Activated T-helper 2 cell treated with anti-CD3 and anti-CD28 coated beads, Interferon-gamma antibody, Interleukin-2, Interleukin-4, amounts not matched to agents 10 μg/mL and 5 μg/mL and 100 μg/mL, durations not matched to agents 14 hours and 24 hours and 36 hours (primary cell): ENCODE results near the gene SNTB2. TPM values are rescaled to one million over a fixed set of nuclear protein-coding genes. Genes with fewer than 3 reads are reported as not detected.
A peak's percentile ranks its signal among the peaks of the same experiment; 100 is the strongest.

Experiments
- DNase-seq: peaks from one replicate; pipeline ENCODE4 v3.0.0; 2021; ENCODE audit warnings: low spot score
- H3K27ac Mint-ChIP-seq: one replicate; pipeline ENCODE4 v1.8.0; 2021; ENCODE audit warnings: mixed read lengths
- H3K27me3 Mint-ChIP-seq: one replicate; pipeline ENCODE4 v1.8.0; 2021; ENCODE audit warnings: low read depth, mixed read lengths
- H3K36me3 Mint-ChIP-seq: one replicate; pipeline ENCODE4 v1.8.0; 2021; ENCODE audit warnings: low read depth, mixed read lengths
- H3K4me1 Mint-ChIP-seq: one replicate; pipeline ENCODE4 v1.8.0; 2021; ENCODE audit warnings: low read depth, mixed read lengths
- H3K4me3 Mint-ChIP-seq: one replicate; pipeline ENCODE4 v1.8.0; 2021; ENCODE audit warnings: low read depth, mild to moderate bottlenecking, moderate library complexity, mixed read lengths
- H3K9me3 Mint-ChIP-seq: one replicate; pipeline ENCODE4 v1.8.0; 2021; ENCODE audit warnings: mixed read lengths
- intact Hi-C: fragments of 100-400 bp; cut with micrococcal nuclease; formaldehyde crosslinking; loops from one replicate; pipeline ENCODE4 v1.15.1; 2023
- total RNA-seq: library from RNA; stranded (reverse); gene quantifications from 2 replicates; pipeline ENCODE4 v1.2.3, GENCODE V29; 2022

The SNTB2 gene
- total RNA-seq, 1 donor from 2014 or later, result 30.4 TPM

DNA sequence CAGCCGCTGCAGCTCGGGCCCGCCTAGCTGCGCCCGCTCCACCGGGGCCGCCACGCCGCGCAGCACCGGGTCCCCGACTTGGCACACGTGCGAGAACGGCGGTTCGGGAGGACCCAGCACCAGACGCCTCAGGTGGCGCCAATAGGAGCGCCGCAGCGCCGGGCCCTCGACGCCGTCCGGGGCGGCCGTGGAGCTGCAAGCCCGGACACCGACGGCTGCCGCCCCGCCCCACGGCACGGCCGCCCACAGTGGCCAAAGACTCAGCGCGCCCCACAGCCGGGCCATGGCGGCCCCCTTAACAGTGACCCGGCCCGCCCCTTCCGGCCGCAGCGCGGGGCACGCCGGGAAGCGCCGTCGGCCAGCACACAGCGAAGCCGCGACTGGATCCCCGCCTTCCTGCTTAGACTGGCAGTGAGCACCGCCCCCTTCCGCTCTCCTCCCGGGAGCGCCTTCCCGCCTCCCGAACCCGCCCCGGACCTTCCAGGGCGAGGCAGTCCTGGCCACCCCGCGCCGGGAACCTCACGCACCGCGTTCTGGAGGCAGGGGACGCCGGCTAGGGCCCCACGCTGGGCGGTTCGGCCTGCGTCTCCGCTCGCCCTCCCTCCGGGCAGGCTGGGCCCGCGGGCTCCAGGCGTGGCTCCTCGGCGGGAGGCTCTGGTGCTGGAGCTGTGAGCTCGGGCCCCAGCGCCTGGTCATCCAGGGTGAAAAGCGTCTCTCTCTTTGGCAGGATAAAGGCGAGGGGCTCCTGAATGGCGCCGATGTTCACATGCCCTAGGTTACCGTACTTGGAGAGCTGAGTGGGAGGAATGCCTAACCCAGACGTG is 143.5 kb downstream of the SNTB2 start, which contains the start of gene PDF:
TSS of gene PDF (minus strand) at position 303 of the 824 bp plus-strand sequence. CDS start at position 285, 18 bp downstream.
- no peaks in the 10 kb centered on the region for H3K9me3 Mint-ChIP-seq
- H3K36me3 Mint-ChIP-seq, result peaks cover 71% of the 10 kb centered on the region
- peak within 1 kb of the TSS; percentile 75 for H3K27ac Mint-ChIP-seq
- H3K4me1 Mint-ChIP-seq, result peaks cover 31% of the 10 kb centered on the region
- no peaks in the 10 kb centered on the region for H3K27me3 Mint-ChIP-seq
- peak; percentile 83 for DNase-seq
- intact Hi-C loops, result loop anchor here (1.0 kb wide), 2 partner anchors 9 to 19 kb away; partner anchors contain the start of genes COG8, NIP7 and VPS4A
- H3K4me3 Mint-ChIP-seq, result peak within 1 kb of the TSS; percentile 84

DNA sequence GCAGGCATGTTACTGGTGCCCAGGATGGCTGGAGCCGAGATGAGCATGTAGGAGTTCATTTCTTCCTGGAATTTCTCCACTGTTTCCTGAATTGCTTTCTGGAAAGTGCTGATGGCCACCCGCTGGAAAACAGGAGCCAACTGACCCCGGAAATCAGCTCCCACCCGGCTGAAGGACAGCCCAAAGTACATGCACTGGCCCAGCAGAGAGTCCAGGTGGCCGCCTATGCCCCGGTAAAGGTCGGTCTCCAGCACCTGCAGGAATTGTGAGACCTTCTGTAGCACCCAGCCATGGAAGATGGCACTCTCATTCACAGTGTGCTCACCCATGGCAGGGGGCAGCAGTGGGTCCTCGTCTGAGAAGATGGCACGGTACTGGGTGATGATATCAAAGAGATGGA is 147.7 kb downstream of the SNTB2 start:
- Mint-ChIP-seq H3K27ac (no peak overlapping the region), H3K4me1 (peaks cover 23% of the 10 kb centered on the region)

DNA sequence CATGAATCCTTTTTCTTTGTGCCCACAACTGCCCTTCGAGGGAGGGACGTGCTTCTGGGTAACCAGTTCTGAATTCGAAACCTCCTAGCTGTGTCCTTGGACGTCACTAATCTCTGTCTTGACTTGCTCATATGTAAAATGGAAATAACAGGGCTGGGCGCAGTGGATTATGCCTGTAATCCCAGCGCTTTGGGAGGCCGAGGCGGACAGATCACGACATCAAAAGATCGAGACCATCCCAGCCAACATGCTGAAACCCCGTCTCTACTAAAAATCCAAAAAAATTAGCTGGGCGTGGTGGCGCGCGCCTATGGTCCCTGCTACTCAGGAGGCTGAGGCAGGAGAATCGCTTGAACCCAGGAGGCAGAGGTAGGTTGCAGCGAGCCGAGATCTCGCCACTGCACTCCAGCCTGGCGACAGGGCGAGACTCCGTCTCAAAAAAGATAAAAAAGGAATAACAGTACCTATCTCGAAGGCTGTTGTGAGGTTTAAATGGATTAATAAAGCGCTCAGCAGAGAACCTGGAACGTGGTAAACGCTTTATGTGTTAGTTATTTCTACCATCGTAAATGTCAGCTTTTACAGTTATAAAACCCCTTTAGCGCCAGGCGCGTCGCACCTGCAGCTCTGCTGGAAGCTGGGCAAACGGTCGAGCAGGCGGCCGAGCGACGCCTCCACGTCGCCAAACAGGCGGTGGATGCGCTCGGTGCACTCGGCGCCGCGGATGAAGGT is 151.8 kb downstream of the SNTB2 start:
- H3K9me3 Mint-ChIP-seq, result no peaks in the 10 kb centered on the region
- H3K36me3 Mint-ChIP-seq, result peaks cover 74% of the 10 kb centered on the region
- intact Hi-C loops, result loop anchor here (1.0 to 5.0 kb wide), 5 partner anchors 8 to 414 kb away; partner anchors contain the start of genes NOB1, PDF and VPS4A
- no peak for DNase-seq
- H3K4me1 Mint-ChIP-seq, result peaks cover 31% of the 10 kb centered on the region
- H3K4me3 Mint-ChIP-seq, result peak overlapping the region; percentile 98
- no peaks in the 10 kb centered on the region for H3K27me3 Mint-ChIP-seq
- H3K27ac Mint-ChIP-seq, result peak overlapping the region; percentile 86

More for the DNA sequence above, 147.7 kb downstream of the SNTB2 start:
- no peak for DNase-seq
- intact Hi-C loops, result loop anchor here (5.0 kb wide), 1 partner anchor 418 kb away; the partner anchor contains the start of gene NOB1
- Mint-ChIP-seq H3K4me3 (no peak overlapping the region), H3K27me3 (no peaks in the 10 kb centered on the region), H3K9me3 (no peaks in the 10 kb centered on the region), H3K36me3 (peaks cover 64% of the 10 kb centered on the region)

DNA sequence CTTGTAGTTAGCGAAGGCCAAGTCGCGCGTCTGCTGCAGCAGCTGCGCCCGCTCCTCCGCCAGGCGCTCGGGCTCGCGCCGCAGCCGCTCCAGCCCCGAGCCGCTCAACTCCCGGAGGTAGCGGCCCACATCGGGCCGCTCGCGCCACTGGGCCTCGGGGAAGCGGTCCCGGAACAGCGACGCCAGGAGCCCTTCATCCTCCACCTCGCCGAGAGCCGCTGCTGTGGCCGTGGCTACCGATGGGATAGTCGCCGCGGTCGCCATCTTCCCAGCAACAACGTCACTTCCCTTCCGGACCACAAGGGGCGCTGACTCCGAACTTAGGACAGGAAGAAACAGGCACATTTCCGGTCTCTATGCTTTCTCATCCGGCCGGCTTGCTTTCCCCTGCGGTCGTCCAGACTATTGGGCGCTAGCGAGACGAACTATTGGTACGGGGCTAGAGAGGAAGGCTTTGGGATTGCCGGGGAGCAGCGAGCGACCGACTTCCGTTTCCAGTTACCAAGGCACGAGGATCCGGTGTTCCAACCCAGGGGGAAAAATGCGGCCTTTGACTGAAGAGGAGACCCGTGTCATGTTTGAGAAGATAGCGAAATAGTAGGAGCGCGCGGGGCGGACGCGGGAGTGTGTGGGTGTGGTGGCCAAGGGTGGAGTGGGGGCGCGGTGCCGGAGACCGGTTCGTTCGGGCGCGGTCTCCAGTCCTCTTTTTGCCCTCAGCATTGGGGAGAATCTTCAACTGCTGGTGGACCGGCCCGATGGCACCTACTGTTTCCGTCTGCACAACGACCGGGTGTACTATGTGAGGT is 152.5 kb downstream of the SNTB2 start, which contains the start of the genes COG8 and NIP7:
TSS of gene COG8 (minus strand) at position 276 of the 806 bp plus-strand sequence. CDS start at position 264, 12 bp downstream.
TSS of gene NIP7 (plus strand) at position 484 of the 806 bp plus-strand sequence. CDS start at position 542, 58 bp downstream.
- Mint-ChIP-seq H3K4me3 (peak within 1 kb of the TSS; percentile 98), H3K27me3 (no peaks in the 10 kb centered on the region), H3K4me1 (peaks cover 31% of the 10 kb centered on the region), H3K9me3 (no peaks in the 10 kb centered on the region), H3K36me3 (peaks cover 72% of the 10 kb centered on the region), H3K27ac (peak within 1 kb of the TSS; percentile 96)
- DNase-seq, result peak; percentile 91
- intact Hi-C loops, result loop anchor here (1.0 to 5.0 kb wide), 5 partner anchors 9 to 413 kb away; partner anchors contain the start of genes NOB1, PDF and VPS4A

DNA sequence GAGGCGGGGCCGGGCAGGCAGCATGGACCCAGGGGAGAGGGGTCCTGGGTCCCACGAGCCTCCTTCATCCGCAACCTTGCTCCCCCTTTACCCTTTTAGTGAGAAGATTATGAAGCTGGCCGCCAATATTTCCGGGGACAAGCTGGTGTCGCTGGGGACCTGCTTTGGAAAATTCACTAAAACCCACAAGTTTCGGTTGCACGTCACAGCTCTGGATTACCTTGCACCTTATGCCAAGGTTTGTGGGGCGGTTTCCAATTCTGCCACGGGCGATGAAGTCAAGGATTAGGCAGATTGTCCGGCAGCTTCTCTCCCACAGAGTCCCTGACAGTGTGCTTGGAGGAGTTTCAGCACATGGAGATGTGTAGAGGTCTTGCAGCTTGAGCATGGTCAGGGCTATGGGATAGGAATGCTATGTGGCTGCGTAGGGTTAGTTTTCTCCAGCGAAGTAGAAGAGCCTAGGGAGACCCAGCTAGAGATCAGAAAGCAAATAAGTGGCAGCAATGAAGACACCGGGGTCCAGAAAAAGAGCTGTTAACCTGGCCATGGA is 153.2 kb downstream of the SNTB2 start:
- intact Hi-C loops, result no loop called here
- Mint-ChIP-seq H3K4me1 (peaks cover 32% of the 10 kb centered on the region), H3K36me3 (peaks cover 67% of the 10 kb centered on the region), H3K4me3 (peak overlapping the region; percentile 98), H3K27me3 (no peaks in the 10 kb centered on the region), H3K27ac (peak overlapping the region; percentile 96), H3K9me3 (no peaks in the 10 kb centered on the region)
- no peak for DNase-seq

DNA sequence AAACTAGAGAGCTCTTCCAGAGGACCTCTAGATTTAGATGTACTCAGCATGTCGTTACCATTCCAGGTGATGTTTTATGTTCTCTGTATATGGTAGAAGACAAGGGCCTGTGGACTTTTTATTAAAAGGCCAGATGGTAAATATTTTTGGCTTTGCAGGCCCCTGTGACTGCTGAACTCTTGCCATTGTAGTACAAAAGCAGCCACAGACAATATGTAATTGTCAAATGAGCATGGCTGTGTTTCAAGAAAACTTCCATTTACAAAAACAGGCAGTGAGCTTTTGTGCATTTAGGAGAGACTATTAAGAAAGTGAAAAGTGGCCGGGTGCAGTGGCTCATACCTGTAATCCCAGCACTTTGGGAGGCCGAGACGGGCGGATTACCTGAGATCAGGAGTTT is 157.2 kb downstream of the SNTB2 start:
- no peak overlapping the region for H3K27ac Mint-ChIP-seq
- H3K27me3 Mint-ChIP-seq, result no peaks in the 10 kb centered on the region
- no peaks in the 10 kb centered on the region for H3K9me3 Mint-ChIP-seq
- H3K4me3 Mint-ChIP-seq, result no peak overlapping the region
- peaks cover 19% of the 10 kb centered on the region for H3K4me1 Mint-ChIP-seq
- intact Hi-C loops, result no loop called here
- peaks cover 46% of the 10 kb centered on the region for H3K36me3 Mint-ChIP-seq
- no peak for DNase-seq

DNA sequence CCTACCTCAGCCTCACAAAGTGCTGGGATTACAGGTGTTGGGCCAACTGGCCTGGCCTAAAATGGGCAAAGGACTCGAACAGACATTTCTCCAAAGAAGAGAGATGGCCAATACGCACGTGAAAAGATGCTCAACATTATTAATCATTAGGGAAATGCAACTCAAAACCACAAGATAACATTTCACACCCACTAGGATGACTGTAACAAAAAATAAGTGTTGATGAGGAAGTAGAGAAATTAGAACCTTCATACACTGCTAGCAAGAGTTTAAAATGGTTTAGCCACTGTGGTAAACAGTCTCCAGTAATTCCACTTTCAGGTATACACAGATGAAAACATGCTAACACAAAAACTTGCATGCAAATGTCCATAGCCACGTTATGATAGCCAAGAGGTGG is 159.0 kb downstream of the SNTB2 start:
- intact Hi-C loops, result no loop called here
- Mint-ChIP-seq H3K9me3 (no peaks in the 10 kb centered on the region), H3K36me3 (peaks cover 39% of the 10 kb centered on the region), H3K4me1 (peaks cover 17% of the 10 kb centered on the region), H3K27me3 (no peaks in the 10 kb centered on the region), H3K4me3 (no peak overlapping the region), H3K27ac (no peak overlapping the region)
- no peak for DNase-seq

DNA sequence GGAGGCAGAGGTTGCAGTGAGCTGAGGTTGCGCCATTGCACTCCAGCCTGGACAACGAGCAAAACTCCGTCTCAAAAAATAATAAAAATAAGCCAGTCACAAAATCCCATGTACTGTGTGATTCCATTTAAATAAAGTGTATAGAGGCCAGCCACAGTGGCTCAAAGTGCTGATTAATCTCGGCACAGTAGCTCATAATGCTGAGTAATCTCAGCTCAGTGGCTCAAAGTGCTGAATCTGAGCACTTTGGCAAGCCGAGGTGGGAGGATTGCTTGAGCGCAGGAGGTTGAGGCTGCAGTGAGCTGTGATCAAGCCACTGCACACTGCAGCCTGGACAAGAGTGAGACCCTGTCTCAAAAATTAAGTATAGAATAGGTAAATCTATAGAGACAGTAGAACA is 159.7 kb downstream of the SNTB2 start:
- intact Hi-C loops, result no loop called here
- no peak overlapping the region for H3K4me3 Mint-ChIP-seq
- peaks cover 31% of the 10 kb centered on the region for H3K36me3 Mint-ChIP-seq
- no peak for DNase-seq
- H3K4me1 Mint-ChIP-seq, result peaks cover 11% of the 10 kb centered on the region
- no peaks in the 10 kb centered on the region for H3K27me3 Mint-ChIP-seq
- no peak overlapping the region for H3K27ac Mint-ChIP-seq
- no peaks in the 10 kb centered on the region for H3K9me3 Mint-ChIP-seq

DNA sequence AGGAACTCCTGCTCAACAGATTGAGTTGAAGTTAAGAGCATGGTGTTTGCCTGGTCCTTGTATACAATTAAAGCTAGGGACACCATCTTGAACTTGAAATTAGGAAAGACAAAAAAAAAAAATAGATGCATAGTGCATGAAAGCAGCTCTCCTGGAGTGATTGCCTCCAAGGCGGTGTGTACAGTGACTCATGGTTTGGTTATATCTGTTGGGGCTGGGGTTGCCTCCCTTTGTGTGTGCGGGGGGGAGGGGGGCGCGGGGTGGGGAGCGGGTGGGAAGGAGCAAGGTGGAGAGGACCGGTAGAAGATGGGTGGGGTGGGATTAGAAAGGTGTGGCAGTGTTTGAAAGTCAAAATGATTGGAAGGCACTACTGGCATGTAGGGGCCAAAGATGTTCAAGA is 161.3 kb downstream of the SNTB2 start:
- DNase-seq, result no peak
- H3K4me1 Mint-ChIP-seq, result peaks cover 8% of the 10 kb centered on the region
- H3K27me3 Mint-ChIP-seq, result no peaks in the 10 kb centered on the region
- intact Hi-C loops, result no loop called here
- H3K9me3 Mint-ChIP-seq, result no peaks in the 10 kb centered on the region
- peaks cover 28% of the 10 kb centered on the region for H3K36me3 Mint-ChIP-seq
- no peak overlapping the region for H3K27ac Mint-ChIP-seq
- H3K4me3 Mint-ChIP-seq, result no peak overlapping the region

DNA sequence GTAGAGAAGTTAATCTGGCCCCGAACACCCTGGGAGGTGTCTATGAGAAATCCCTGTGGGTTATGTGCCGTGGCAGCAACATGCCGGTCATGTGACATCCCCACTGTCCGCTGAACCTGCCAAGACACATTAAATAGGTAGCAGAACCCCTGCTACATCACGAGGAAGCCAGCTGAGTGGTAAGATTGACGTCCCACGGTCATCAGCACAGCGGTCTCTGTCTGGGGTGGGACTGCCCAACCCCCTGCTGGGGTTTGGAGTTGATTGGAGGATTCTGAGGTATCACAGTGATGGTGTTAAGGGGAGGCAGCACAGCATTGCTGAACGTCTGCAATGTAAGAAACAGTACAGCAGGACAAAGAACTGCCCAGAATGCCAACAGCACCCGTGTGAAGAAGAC is 162.6 kb downstream of the SNTB2 start:
- H3K27me3 Mint-ChIP-seq, result no peaks in the 10 kb centered on the region
- H3K4me1 Mint-ChIP-seq, result peaks cover 6% of the 10 kb centered on the region
- H3K9me3 Mint-ChIP-seq, result no peaks in the 10 kb centered on the region
- no peak for DNase-seq
- intact Hi-C loops, result no loop called here
- no peak overlapping the region for H3K4me3 Mint-ChIP-seq
- peaks cover 22% of the 10 kb centered on the region for H3K36me3 Mint-ChIP-seq
- H3K27ac Mint-ChIP-seq, result no peak overlapping the region

DNA sequence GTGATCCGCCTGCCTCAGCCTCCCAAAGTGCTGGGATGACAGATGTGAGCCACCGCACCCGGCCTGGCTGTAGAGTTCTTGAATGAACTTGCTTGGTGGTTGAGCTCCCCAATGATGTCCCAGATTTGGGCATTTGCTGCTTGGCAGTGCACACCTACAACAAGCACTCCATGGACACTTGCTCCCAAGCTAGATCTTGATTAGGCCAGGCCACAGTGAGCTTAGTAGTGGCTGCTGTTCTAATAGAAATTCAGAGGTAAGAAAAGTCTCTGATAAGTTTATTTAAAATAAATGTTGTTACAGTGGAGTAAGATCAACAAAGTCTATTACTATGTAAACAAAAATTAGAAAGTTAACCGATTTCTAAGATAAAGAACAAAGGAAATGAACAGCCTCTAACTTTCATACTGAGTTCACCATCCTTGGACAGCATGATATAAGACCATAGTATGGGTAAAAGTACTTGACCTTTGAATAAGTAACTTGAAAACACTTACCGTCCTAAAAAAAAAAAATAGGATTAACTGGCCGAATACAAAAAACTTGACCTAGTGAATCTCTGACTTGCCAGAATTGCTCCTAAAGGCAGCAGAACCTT is 163.7 kb downstream of the SNTB2 start:
- Mint-ChIP-seq H3K36me3 (peaks cover 25% of the 10 kb centered on the region), H3K27ac (no peak overlapping the region), H3K9me3 (no peaks in the 10 kb centered on the region), H3K4me3 (no peak overlapping the region), H3K27me3 (no peaks in the 10 kb centered on the region), H3K4me1 (peaks cover 5% of the 10 kb centered on the region)
- intact Hi-C loops, result no loop called here
- DNase-seq, result no peak
